Liver (tissue), 9 donors: ENCODE results near the gene DESI1. TPM values are rescaled to one million over a fixed set of nuclear protein-coding genes. Genes with fewer than 3 reads are reported as not detected.

Source experiments
- DNase-seq: peaks from one replicate; pipeline ENCODE4 v3.0.0-alpha.2; 2017; ENCODE audit warnings: low spot score
- H3K27ac ChIP-seq, 2 donors: one replicate each; pipeline ENCODE4 v1.7.0; 2013; ENCODE audit warnings: inconsistent platforms in 2 of 2, low read length in 2 of 2, control low read depth in 1 of 2, low read depth in 1 of 2, mild to moderate bottlenecking in 1 of 2
- H3K27me3 ChIP-seq, 4 donors: one replicate each; pipeline versions ENCODE4 v1.6.1 to v1.7.0; 2013; ENCODE audit warnings: low read length in 3 of 4, inconsistent platforms in 1 of 4, mild to moderate bottlenecking in 1 of 4, moderate library complexity in 1 of 4; ENCODE audit not compliant: control insufficient read depth in 4 of 4, insufficient read depth in 4 of 4
- H3K36me3 ChIP-seq, 4 donors: one replicate each; pipeline versions ENCODE4 v1.6.1 to v1.7.0; 2013; ENCODE audit warnings: low read length in 3 of 4, mild to moderate bottlenecking in 3 of 4, low read depth in 1 of 4, moderate library complexity in 1 of 4; ENCODE audit not compliant: control insufficient read depth in 4 of 4, insufficient read depth in 3 of 4
- H3K4me1 ChIP-seq, 4 donors: one replicate each; pipeline versions ENCODE4 v1.6.1 to v1.7.0; 2013; ENCODE audit warnings: low read length in 3 of 4, mild to moderate bottlenecking in 3 of 4, moderate library complexity in 1 of 4; ENCODE audit not compliant: control insufficient read depth in 4 of 4, insufficient read depth in 4 of 4
- H3K4me3 ChIP-seq, 3 donors: one replicate each; pipeline versions ENCODE4 v1.6.1 to v1.7.0; 2013; ENCODE audit warnings: low read length in 3 of 3, control low read depth in 1 of 3, low read depth in 1 of 3, mild to moderate bottlenecking in 1 of 3
- H3K9ac ChIP-seq, 2 donors: one replicate each; pipeline ENCODE4 v1.7.0; 2013; ENCODE audit warnings: low read length in 2 of 2, mild to moderate bottlenecking in 2 of 2, moderate library complexity in 2 of 2, control low read depth in 1 of 2, low read depth in 1 of 2
- H3K9me3 ChIP-seq, 4 donors: one replicate each; pipeline versions ENCODE4 v1.6.1 to v1.7.0; 2013; ENCODE audit warnings: low read length in 3 of 4; ENCODE audit not compliant: control insufficient read depth in 4 of 4
- EGR1 ChIP-seq, 2 donors: IDR thresholded peaks; 2 replicates each; pipeline ENCODE4 v1.6.1; 2016 to 2018; ENCODE audit warnings: antibody characterized with exemption in 2 of 2, low read depth in 2 of 2
- FOXA1 ChIP-seq: IDR thresholded peaks from 2 replicates; pipeline ENCODE4 v1.6.1; 2016; ENCODE audit warnings: antibody characterized with exemption
- FOXA2 ChIP-seq: IDR thresholded peaks from 2 replicates; pipeline ENCODE4 v1.6.1; 2016; ENCODE audit warnings: antibody characterized with exemption
- GABPA ChIP-seq, 2 donors: IDR thresholded peaks in 1 of 2; conservative IDR thresholded peaks in 1 of 2; 2 replicates each; pipeline ENCODE4 v1.6.1; 2016; ENCODE audit warnings: antibody characterized with exemption in 2 of 2, mild to moderate bottlenecking in 1 of 2, moderate library complexity in 1 of 2
- HNF4A ChIP-seq, 2 donors: conservative IDR thresholded peaks; 2 replicates each; pipeline ENCODE4 v1.6.1; 2016; ENCODE audit warnings: antibody characterized with exemption in 2 of 2, mild to moderate bottlenecking in 2 of 2
- HNF4G ChIP-seq: IDR thresholded peaks from 2 replicates; pipeline ENCODE4 v1.6.1; 2016; ENCODE audit warnings: antibody characterized with exemption
- JUND ChIP-seq, 2 donors: IDR thresholded peaks; 2 replicates each; pipeline ENCODE4 v1.6.1; 2016; ENCODE audit warnings: antibody characterized with exemption in 2 of 2
- NR2F2 ChIP-seq: IDR thresholded peaks from 2 replicates; pipeline ENCODE4 v1.6.1; 2016; ENCODE audit warnings: antibody characterized with exemption
- RAD21 ChIP-seq, 2 donors: IDR thresholded peaks; 2 replicates each; pipeline ENCODE4 v1.6.1; 2016; ENCODE audit warnings: antibody characterized with exemption in 2 of 2, mild to moderate bottlenecking in 2 of 2
- RXRA ChIP-seq, 2 donors: IDR thresholded peaks; 2 replicates each; pipeline ENCODE4 v1.6.1; 2017 to 2018; ENCODE audit warnings: antibody characterized with exemption in 2 of 2, mild to moderate bottlenecking in 1 of 2
- SP1 ChIP-seq: IDR thresholded peaks from 2 replicates; pipeline ENCODE4 v1.6.1; 2018; ENCODE audit warnings: antibody characterized with exemption, mild to moderate bottlenecking
- TAF1 ChIP-seq: conservative IDR thresholded peaks from 2 replicates; pipeline ENCODE4 v1.6.1; 2016; ENCODE audit warnings: antibody characterized with exemption, mild to moderate bottlenecking
- YY1 ChIP-seq: IDR thresholded peaks from 2 replicates; pipeline ENCODE4 v1.6.1; 2016; ENCODE audit warnings: antibody characterized with exemption, mild to moderate bottlenecking
- WGBS: extraction: QIAGEN DNeasy Blood & Tissue Kit; methylation state at CpG from one replicate; pipeline ENCODE4 v1.1.7; 2013; 5-methylcytosine and 5-hydroxymethylcytosine counted together
- polyA plus RNA-seq, 2 donors: library from polyadenylated mRNA; stranded (reverse) in 1 of 2; unstranded in 1 of 2; fragments of 200-250 nt in 1 of 2; fragments of >200 nt in 1 of 2; fragmentation: Nextera tagmentation in 1 of 2; extraction: Ambion mirVana in 1 of 2; gene quantifications; one replicate each; pipeline versions ENCODE4 v1.2.1 to v1.2.3, GENCODE V29; 2013 to 2015
- total RNA-seq, 2 donors: library from RNA; depleted of rRNA; stranded (reverse); fragments of >200 nt; gene quantifications; one replicate each; pipeline ENCODE4 v1.2.3, GENCODE V29; 2014
- TF ChIP-seq, protein P1 (sequence below): IDR thresholded peaks from 2 replicates; pipeline ENCODE4 v1.6.1; 2016; ENCODE audit warnings: antibody characterized with exemption, mild to moderate bottlenecking
- TF ChIP-seq, protein P2 (sequence below): IDR thresholded peaks from 2 replicates; pipeline ENCODE4 v1.6.1; 2016; ENCODE audit warnings: antibody characterized with exemption
- TF ChIP-seq, protein P3 (sequence below): IDR thresholded peaks from 2 replicates; pipeline ENCODE4 v1.6.1; 2016; ENCODE audit warnings: antibody characterized with exemption
- TF ChIP-seq, protein P4 (sequence below): IDR thresholded peaks from 2 replicates; pipeline ENCODE4 v1.6.1; 2016; ENCODE audit warnings: antibody characterized with exemption
- TF ChIP-seq, protein P5 (sequence below): fragments of 150-350 bp; IDR thresholded peaks from 2 replicates; pipeline ENCODE4 v1.5.1; 2017; ENCODE audit warnings: improper control_type of control experiment, low read depth, low read length; ENCODE audit not compliant: missing input control
- donor health status: healthy.
- donor health status: healthy.
- donor health status: healthy.
- donor health status: healthy.
- donor health status: healthy.

Gene DESI1
- total and polyA plus RNA-seq, 4 donors, result 16.4 to 102 (median 40.6) TPM

DNA sequence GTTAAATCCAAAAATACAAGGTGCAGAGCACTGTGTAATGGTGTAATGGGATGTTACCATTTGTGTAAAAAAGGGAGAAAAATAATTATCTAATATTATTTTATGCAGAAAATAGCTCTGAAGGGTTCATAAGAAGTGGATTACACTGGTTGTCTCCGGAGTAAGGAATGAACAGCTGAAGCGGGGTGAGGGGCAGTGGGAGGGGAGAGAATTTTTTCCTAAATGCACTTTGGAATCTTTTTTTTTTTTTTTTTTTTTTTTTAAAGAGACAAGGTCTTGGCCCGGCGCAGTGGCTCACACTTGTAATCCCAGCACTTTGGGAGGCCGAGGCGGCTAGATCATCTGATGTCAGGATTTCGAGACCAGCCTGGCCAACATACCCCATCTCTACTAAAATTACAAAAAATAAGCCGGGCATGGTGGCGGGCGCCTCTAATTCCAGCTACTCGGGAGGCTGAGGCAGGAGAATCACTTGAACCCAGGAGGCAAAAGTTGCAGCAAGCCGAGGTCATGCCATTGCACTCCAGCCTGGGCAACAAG, 69.8 kb downstream of the DESI1 start:
- H3K27ac ChIP-seq, result no peak overlapping the region
- no peaks in the 10 kb centered on the region for H3K9me3 ChIP-seq
- H3K27me3 ChIP-seq, result no peaks in the 10 kb centered on the region
- no peak overlapping the region for H3K9ac ChIP-seq
- H3K4me3 ChIP-seq, result no peak overlapping the region
- TF ChIP-seq, protein P1, sequence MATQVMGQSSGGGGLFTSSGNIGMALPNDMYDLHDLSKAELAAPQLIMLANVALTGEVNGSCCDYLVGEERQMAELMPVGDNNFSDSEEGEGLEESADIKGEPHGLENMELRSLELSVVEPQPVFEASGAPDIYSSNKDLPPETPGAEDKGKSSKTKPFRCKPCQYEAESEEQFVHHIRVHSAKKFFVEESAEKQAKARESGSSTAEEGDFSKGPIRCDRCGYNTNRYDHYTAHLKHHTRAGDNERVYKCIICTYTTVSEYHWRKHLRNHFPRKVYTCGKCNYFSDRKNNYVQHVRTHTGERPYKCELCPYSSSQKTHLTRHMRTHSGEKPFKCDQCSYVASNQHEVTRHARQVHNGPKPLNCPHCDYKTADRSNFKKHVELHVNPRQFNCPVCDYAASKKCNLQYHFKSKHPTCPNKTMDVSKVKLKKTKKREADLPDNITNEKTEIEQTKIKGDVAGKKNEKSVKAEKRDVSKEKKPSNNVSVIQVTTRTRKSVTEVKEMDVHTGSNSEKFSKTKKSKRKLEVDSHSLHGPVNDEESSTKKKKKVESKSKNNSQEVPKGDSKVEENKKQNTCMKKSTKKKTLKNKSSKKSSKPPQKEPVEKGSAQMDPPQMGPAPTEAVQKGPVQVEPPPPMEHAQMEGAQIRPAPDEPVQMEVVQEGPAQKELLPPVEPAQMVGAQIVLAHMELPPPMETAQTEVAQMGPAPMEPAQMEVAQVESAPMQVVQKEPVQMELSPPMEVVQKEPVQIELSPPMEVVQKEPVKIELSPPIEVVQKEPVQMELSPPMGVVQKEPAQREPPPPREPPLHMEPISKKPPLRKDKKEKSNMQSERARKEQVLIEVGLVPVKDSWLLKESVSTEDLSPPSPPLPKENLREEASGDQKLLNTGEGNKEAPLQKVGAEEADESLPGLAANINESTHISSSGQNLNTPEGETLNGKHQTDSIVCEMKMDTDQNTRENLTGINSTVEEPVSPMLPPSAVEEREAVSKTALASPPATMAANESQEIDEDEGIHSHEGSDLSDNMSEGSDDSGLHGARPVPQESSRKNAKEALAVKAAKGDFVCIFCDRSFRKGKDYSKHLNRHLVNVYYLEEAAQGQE, result no peak
- TF ChIP-seq FOXA2, result no peak
- TF ChIP-seq, protein P2, sequence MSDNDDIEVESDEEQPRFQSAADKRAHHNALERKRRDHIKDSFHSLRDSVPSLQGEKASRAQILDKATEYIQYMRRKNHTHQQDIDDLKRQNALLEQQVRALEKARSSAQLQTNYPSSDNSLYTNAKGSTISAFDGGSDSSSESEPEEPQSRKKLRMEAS, result no peak
- no peak for TF ChIP-seq RAD21 (IDR thresholded peaks at IDR 0.05)
- TF ChIP-seq SP1, result no peak
- TF ChIP-seq GABPA (IDR thresholded peaks at IDR 0.05 in 1 of 2, conservative IDR thresholded peaks at IDR 0.05 in 1 of 2), result no peak
- TF ChIP-seq HNF4G, result no peak
- TF ChIP-seq HNF4A (conservative IDR thresholded peaks at IDR 0.05), result peak; percentile 77 to 78
- no peak for TF ChIP-seq FOXA1
- TF ChIP-seq, protein P3, sequence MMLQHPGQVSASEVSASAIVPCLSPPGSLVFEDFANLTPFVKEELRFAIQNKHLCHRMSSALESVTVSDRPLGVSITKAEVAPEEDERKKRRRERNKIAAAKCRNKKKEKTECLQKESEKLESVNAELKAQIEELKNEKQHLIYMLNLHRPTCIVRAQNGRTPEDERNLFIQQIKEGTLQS, result no peak
- TF ChIP-seq, protein P4, sequence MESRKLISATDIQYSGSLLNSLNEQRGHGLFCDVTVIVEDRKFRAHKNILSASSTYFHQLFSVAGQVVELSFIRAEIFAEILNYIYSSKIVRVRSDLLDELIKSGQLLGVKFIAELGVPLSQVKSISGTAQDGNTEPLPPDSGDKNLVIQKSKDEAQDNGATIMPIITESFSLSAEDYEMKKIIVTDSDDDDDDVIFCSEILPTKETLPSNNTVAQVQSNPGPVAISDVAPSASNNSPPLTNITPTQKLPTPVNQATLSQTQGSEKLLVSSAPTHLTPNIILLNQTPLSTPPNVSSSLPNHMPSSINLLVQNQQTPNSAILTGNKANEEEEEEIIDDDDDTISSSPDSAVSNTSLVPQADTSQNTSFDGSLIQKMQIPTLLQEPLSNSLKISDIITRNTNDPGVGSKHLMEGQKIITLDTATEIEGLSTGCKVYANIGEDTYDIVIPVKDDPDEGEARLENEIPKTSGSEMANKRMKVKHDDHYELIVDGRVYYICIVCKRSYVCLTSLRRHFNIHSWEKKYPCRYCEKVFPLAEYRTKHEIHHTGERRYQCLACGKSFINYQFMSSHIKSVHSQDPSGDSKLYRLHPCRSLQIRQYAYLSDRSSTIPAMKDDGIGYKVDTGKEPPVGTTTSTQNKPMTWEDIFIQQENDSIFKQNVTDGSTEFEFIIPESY, result peak; percentile 14
- peak; percentile 16 to 51 for TF ChIP-seq RXRA (IDR thresholded peaks at IDR 0.05)
- TF ChIP-seq EGR1 (IDR thresholded peaks at IDR 0.05; ENCODE audit: low read depth in 2 of 2), result no peak
- TF ChIP-seq NR2F2, result no peak
- TF ChIP-seq, protein P5, sequence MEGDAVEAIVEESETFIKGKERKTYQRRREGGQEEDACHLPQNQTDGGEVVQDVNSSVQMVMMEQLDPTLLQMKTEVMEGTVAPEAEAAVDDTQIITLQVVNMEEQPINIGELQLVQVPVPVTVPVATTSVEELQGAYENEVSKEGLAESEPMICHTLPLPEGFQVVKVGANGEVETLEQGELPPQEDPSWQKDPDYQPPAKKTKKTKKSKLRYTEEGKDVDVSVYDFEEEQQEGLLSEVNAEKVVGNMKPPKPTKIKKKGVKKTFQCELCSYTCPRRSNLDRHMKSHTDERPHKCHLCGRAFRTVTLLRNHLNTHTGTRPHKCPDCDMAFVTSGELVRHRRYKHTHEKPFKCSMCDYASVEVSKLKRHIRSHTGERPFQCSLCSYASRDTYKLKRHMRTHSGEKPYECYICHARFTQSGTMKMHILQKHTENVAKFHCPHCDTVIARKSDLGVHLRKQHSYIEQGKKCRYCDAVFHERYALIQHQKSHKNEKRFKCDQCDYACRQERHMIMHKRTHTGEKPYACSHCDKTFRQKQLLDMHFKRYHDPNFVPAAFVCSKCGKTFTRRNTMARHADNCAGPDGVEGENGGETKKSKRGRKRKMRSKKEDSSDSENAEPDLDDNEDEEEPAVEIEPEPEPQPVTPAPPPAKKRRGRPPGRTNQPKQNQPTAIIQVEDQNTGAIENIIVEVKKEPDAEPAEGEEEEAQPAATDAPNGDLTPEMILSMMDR, result no peak
- no peak for TF ChIP-seq YY1
- no peak for TF ChIP-seq JUND (IDR thresholded peaks at IDR 0.05)
- no peak for TF ChIP-seq TAF1
- no peaks in the 10 kb centered on the region for H3K36me3 ChIP-seq
- WGBS, result 56% methylated on average over 12 of the region's 12 CpGs
- peaks cover 5 to 23% (median 17%) of the 10 kb centered on the region in 4 donors for H3K4me1 ChIP-seq
- DNase-seq, result no peak
